Prostate gland (tissue), 2 donors: Measurements from ENCODE around the gene NHS. TPM values are rescaled to one million over a fixed set of nuclear protein-coding genes. Genes with fewer than 3 reads are reported as not detected.

ENCODE experiments used
- DNase-seq: peaks from one replicate; pipeline ENCODE4 v3.0.0-alpha.2; 2019; ENCODE audit warnings: low spot score
- H3K27ac ChIP-seq, 2 donors: fragments of 200-600 bp; sonication (generic); 2 replicates each; pipeline ENCODE4 v1.5.1; 2017 to 2019
- H3K27me3 ChIP-seq: fragments of 200-600 bp; sonication (generic); replicated peaks from 2 replicates; pipeline ENCODE4 v1.5.1; 2019; ENCODE audit not compliant: insufficient read depth
- H3K36me3 ChIP-seq, 2 donors: fragments of 200-600 bp; sonication (generic); 1 replicate in 1 of 2; 2 replicates in 1 of 2; pipeline versions ENCODE4 v1.5.1 to v1.8.1; 2017 to 2019
- H3K4me1 ChIP-seq: fragments of 200-600 bp; sonication (generic); replicated peaks from 2 replicates; pipeline ENCODE4 v1.5.1; 2019
- H3K4me3 ChIP-seq, 2 donors: fragments of 200-600 bp; sonication (generic); 2 replicates each; pipeline ENCODE4 v1.5.1; 2017 to 2019
- H3K9me3 ChIP-seq: fragments of 200-600 bp; sonication (generic); 2 replicates; pipeline ENCODE4 v1.5.1; 2017
- POLR2A ChIP-seq: fragments of 450-650 bp; IDR thresholded peaks from one replicate; pipeline ENCODE4 v1.6.1; 2016; ENCODE audit warnings: antibody characterized with exemption, mild to moderate bottlenecking
- POLR2AphosphoS5 ChIP-seq: sonication (generic); formaldehyde crosslinking; IDR thresholded peaks from one replicate; pipeline ENCODE4 v1.6.1; 2017; ENCODE audit warnings: antibody characterized with exemption
- WGBS: methylation state at CpG from one replicate; pipeline ENCODE4 v1.1.5; 2018; 5-methylcytosine and 5-hydroxymethylcytosine counted together
- intact Hi-C: fragments of 100-400 bp; cut with DNase I; formaldehyde crosslinking; loops from one replicate; pipeline ENCODE4 v1.14.2; 2022
- total RNA-seq, 2 donors: library from RNA; depleted of rRNA; stranded (reverse); fragments of >200 nt; gene quantifications; one replicate each; pipeline ENCODE4 v1.1.0, GENCODE V29; 2016
- TF ChIP-seq, protein P1 (sequence below), 4 experiments: fragments of 200-600 bp in 2 of 4; fragments of 450-650 bp in 2 of 4; sonication (generic) in 2 of 4; IDR thresholded peaks; 1 replicate in 3 of 4; 2 replicates in 1 of 4; pipeline ENCODE4 v1.5.1; 2016 to 2019; ENCODE audit warnings: antibody characterized with exemption in 4 of 4, mild to moderate bottlenecking in 2 of 4, moderate library complexity in 2 of 4

The NHS gene
- total RNA-seq, 2 donors from 2014 or later: 4.8 to 17.7 TPM

DNA sequence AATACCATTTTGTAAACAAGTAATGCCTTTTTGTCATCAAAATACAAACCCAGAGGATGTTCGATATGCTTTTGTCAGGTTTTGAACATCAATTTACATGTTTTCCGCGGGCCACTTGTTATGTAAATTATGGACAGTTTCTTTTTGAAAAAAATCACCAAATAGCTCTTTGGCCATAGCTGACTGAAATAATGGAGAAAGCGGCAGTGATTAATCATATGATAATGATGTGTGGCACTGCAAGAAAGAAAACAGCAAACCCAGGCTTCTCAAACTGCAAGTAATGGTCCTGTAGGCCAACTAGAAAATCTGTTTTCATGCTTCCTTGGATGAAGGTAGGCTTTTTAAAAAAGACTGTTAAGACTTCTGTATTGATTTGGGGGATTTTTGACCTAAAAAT is 346.7 kb downstream of the NHS start:
- WGBS: 86% methylated on average over 4 of the region's 4 CpGs
- Histone ChIP-seq H3K9me3 (no peaks in the 10 kb centered on the region), H3K4me1 (no peaks in the 10 kb centered on the region), H3K27ac (no peak overlapping the region), H3K4me3 (no peak overlapping the region), H3K36me3 (no peaks in the 10 kb centered on the region), H3K27me3 (no peaks in the 10 kb centered on the region)
- intact Hi-C loops: no loop called here
- DNase-seq: no peak
- TF ChIP-seq POLR2AphosphoS5 (no peak), POLR2A (no peak)
- TF ChIP-seq, protein P1, sequence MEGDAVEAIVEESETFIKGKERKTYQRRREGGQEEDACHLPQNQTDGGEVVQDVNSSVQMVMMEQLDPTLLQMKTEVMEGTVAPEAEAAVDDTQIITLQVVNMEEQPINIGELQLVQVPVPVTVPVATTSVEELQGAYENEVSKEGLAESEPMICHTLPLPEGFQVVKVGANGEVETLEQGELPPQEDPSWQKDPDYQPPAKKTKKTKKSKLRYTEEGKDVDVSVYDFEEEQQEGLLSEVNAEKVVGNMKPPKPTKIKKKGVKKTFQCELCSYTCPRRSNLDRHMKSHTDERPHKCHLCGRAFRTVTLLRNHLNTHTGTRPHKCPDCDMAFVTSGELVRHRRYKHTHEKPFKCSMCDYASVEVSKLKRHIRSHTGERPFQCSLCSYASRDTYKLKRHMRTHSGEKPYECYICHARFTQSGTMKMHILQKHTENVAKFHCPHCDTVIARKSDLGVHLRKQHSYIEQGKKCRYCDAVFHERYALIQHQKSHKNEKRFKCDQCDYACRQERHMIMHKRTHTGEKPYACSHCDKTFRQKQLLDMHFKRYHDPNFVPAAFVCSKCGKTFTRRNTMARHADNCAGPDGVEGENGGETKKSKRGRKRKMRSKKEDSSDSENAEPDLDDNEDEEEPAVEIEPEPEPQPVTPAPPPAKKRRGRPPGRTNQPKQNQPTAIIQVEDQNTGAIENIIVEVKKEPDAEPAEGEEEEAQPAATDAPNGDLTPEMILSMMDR (IDR thresholded peaks at IDR 0.05): no peak

DNA sequence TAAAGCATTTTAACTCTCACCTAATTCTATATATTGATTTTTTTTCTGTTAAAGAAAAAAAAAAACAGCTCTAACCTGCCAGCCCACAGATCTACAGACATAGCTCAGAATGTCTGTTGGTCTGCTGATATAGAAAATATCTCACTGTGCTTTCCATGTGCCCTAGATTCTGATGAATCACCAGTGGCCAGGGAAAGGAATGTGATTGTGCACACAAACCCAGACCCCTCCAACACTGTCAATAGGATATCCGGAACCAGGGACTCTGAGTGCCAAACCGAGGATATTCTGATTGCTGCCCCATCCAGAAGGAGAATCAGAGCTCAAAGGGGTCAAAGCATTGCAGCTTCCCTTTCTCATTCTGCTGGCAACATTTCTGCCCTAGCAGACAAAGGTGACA is 350.2 kb downstream of the NHS start:
- Histone ChIP-seq H3K27me3 (no peaks in the 10 kb centered on the region), H3K4me1 (no peaks in the 10 kb centered on the region), H3K9me3 (no peaks in the 10 kb centered on the region), H3K4me3 (no peak overlapping the region), H3K36me3 (no peaks in the 10 kb centered on the region), H3K27ac (no peak overlapping the region)
- TF ChIP-seq POLR2A (no peak), POLR2AphosphoS5 (no peak)
- TF ChIP-seq, protein P1 (IDR thresholded peaks at IDR 0.05): no peak
- intact Hi-C loops: no loop called here
- 92% methylated on average over 2 of the region's 2 CpGs for WGBS
- DNase-seq: no peak

DNA sequence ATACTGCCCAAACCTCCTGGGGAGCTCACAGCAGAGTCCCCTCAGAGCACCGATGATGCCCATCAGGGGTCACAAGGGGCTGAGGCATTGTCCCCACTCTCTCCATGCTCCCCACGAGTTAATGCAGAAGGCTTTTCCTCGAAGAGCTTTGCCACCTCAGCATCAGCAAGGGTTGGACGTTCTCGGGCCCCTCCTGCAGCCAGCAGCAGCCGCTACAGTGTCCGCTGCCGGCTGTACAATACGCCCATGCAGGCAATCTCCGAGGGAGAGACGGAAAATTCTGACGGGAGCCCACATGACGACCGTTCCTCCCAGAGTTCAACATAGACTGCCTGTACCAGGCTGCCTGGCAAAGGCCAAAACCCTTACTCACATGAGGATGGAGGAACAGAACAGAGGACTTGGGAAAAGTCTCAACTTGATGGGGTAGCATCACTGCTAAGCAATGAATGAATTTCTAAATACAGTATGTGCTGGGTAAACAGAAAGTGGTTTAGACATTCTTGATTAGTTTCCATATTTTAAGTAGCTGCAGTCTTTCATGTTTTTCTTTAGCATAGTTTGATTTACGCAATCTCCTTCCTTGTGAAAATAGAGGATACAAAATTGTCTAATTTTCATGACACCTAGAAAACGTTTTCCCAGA is 357.3 kb downstream of the NHS start:
- no peak for TF ChIP-seq POLR2A
- TF ChIP-seq, protein P1 (IDR thresholded peaks at IDR 0.05): no peak
- TF ChIP-seq POLR2AphosphoS5: no peak
- H3K4me1 ChIP-seq: no peaks in the 10 kb centered on the region
- H3K9me3 ChIP-seq: no peaks in the 10 kb centered on the region
- H3K4me3 ChIP-seq: no peak overlapping the region
- H3K36me3 ChIP-seq: no peaks in the 10 kb centered on the region
- intact Hi-C loops: no loop called here
- no peak overlapping the region for H3K27ac ChIP-seq
- no peak for DNase-seq
- no peaks in the 10 kb centered on the region for H3K27me3 ChIP-seq
- 76% methylated on average over 14 of the region's 16 CpGs for WGBS

DNA sequence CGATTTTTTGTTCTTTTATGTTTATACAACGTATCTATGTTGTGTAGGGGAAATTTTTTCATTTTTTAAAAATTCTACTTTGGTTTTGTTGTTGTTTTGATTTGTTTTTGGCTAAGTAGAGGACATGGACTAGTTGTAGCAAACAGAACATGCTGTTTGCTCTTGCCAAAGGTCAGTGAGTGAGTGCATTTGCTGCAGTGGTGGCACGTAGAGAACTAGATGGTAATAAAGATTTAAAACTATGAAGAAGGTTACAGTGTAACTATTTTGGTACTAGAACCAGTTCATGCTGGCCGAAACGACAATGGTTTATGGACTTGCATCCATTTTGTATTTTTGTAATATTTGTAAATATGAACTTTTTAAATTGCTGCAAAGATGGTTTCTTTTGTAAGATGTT is 360.4 kb downstream of the NHS start:
- no peak overlapping the region for H3K4me3 ChIP-seq
- DNase-seq: no peak
- H3K9me3 ChIP-seq: no peaks in the 10 kb centered on the region
- WGBS: 22% methylated on average over 5 of the region's 5 CpGs
- no peaks in the 10 kb centered on the region for H3K36me3 ChIP-seq
- intact Hi-C loops: no loop called here
- H3K27ac ChIP-seq: peak overlapping the region; percentile 84 to 88
- TF ChIP-seq, protein P1 (IDR thresholded peaks at IDR 0.05): no peak
- no peak for TF ChIP-seq POLR2A
- TF ChIP-seq POLR2AphosphoS5: peak; percentile 23
- H3K4me1 ChIP-seq: no peaks in the 10 kb centered on the region
- no peaks in the 10 kb centered on the region for H3K27me3 ChIP-seq

DNA sequence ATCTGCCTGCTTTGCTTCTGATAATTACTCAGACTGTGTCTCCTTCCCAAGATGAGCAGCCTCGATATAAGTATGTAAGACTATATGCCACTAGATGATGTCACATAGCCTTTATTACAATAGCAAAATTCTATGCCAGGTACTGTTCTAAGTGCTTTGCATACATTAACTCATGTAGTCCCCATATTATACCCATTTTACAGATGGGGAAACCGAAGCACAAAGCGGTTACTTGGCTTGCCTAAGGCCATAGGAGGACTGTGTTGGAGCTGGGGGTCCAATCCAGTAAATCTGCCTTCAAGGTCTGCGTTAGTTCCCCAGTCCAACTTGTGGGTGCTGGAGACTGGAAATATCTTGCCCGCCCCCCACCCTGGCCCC is 361.5 kb downstream of the NHS start:
- Histone ChIP-seq H3K4me1 (no peaks in the 10 kb centered on the region), H3K4me3 (peak overlapping the region; percentile 20 to 25), H3K9me3 (no peaks in the 10 kb centered on the region), H3K27me3 (no peaks in the 10 kb centered on the region), H3K36me3 (no peaks in the 10 kb centered on the region), H3K27ac (peak overlapping the region; percentile 84 to 88)
- no peak for TF ChIP-seq POLR2A
- TF ChIP-seq, protein P1 (IDR thresholded peaks at IDR 0.05): no peak
- no peak for TF ChIP-seq POLR2AphosphoS5
- no peak for DNase-seq
- intact Hi-C loops: no loop called here
- 45% methylated on average over 5 of the region's 5 CpGs for WGBS
